Activated T-helper 9 cell treated with anti-CD3 and anti-CD28 coated beads, Interleukin-2, amount 50 U/mL, for 16 hours (primary cell): Measurements from ENCODE around the gene PTMA.
"Not testable (repeated sequence)": the region's sequence is repeated elsewhere in the genome, so short reads cannot be mapped to it uniquely, and the experiment has no call there.

ENCODE experiments used
- DNase-seq: peaks from one replicate; pipeline ENCODE4 v3.0.0-alpha.2; 2020; ENCODE audit warnings: low read depth

PTMA gene

DNA sequence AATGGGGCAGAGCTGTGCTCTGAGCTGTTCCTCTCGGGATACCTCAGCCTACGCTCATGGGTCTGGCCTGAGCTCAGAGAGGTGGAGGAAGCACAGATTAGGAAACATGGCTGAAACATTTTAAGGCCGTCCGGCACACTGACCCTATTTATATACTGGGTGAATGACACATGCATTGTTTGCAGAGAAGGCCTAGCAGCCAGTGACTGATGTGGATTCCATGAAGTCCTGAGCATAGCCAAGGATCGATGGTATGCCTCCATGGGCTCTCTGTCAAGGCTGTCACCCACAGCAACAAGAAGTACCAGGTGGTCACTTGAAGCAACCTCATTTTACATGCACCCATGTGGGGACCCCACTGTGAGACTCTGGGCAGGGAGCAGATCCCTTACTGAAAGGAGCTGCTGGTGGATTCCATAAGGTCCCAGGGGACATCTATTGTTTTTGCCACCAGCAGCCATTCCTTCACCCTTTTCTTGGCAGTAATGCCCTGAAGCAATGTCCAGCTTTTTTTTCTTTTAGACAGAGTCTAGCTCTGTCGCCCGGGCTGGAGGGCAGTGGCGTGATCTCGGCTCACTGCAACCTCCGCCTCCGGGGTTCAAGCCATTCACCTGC is 8.4 kb downstream of the PTMA start:
- DNase-seq = no peak

DNA sequence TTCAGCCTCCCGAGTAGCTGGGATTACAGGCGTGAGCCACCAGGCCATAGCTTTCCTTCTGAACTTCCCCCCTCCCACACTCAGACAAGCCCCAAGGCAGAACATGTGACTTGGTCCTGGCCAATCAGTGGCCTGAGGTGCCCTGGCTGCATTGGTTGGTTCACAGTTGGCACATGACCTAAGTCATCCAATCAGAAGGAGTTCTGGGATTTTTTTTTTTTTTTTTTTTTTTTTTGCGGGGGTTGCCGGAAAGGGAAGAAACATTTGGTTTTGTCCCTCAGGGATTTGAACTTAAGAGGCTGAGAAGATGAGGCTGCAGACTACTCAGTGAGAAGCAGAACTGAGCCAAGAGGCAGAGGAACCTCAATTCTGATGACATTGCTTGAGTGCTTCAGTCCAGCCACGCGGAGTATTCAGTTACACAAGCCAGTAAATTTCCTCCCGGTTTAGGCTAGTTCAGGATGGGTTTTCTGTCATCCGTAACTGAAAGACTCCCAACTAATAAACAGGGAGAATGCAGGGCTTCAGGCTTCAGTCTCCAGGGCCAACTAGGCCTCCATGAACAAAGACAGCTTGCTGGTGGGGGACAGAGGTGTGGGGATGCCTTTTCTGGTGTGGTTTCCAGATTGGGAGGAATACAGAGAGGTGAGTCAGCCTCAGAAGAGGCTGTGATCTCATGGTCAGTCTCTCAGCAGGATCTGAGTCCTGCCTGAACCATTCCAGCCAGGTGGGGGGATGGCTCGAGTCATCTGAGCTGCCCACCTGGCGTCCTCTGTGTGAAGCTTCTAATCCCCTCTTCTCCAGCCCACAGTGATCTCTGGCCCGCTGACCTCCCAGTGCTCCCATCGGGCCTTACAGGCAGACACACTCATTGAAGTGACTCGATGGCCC is 9.2 kb downstream of the PTMA start:
- no peak for DNase-seq

DNA sequence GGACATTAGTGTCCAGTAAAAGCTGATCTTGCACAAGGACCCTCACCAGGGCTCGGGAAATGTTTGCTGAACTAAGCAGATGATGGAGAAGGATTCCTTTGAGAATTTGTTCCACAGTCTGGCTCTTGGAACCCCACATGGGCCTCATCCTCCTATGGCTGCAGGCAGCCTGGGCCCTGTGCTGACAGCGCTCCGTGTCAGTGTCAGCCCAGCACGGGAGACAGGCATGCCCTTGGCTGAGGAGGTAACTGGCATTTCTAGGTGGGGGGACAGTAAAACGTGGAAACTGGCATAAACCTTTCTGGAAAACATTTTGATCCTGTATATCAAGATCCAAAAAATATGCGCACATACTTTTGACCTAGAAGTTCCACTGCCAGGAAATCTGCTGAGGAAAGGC is 10.5 kb downstream of the PTMA start:
- DNase-seq = no peak

DNA sequence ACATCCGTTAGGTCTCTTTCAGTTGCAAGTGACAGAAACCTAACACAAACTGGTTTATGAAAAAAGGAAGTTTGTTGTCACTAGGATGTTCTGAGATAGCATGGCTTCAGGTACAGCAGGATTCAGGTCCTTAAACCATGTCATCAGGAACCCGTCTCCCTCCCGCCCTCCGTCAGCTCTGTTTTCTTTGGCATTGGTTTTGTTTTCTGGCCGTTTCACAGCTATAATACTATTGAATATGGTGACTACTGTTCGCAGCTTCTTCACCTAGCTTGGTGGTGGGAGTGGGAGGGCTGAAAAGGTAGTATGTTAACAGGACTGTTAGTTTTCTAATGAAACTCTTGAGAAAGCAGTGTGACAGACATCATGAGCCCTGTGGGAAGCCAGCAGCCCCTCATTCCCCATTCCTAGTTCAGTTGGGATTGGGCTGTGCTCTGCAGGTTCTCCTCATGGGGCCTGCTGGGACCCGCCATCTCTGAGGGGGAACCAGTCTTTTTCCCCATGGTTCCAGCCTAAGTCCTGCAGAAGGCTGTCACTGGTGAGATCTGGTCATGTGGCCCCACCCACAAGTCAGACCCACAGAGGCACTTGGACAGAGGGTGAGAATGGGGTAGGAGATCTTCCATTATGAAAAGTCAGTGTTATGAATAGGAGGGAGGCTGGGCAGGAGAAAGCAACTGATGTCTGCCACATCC is 12.1 kb downstream of the PTMA start:
- no peak for DNase-seq

DNA sequence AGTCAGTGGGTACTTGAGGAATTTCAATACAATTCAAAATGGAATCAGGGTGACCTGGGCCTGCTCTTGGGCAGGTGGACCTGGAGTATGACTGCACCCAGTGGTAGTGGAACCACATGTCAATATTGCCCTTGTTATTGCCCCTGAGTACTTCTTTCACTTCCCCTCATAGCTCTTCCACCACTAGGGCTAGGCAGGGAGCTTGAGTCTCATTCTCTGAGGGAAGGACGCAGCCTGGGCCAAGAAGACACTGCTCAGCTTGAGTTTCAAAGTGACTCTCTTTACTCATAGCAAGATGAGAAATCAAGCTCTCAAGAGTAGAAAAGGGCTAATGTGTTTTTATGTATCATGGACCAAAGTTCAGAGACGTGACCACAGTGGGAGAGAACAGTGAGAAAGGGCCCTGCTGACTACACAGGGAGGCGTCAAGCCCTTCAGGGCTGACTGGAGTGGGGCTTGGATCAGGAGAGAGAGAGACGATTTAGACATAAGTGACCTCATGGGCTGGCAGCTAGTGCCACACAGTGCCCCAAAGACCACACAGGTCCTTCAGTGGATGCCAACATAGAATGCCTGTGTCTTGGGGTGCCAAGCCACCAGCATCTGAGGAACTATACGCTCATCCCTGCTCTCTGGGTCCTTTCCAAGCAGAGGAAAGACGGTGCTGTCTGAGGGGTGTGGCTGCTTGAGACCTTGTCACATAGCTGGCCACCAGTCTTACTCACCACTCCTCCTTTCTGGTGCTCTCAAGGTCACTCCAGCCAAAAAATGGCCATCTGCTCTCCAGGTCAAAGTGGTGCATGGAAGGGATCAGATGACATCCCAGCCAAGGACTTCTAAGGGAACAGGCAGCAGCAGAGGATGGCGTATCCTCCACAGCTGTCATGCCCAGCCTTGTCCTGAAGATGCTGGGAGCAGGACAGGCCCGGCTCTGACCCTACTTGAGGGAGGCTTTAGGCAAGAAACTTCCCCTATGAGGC is 13.0 kb downstream of the PTMA start:
- no peak for DNase-seq

DNA sequence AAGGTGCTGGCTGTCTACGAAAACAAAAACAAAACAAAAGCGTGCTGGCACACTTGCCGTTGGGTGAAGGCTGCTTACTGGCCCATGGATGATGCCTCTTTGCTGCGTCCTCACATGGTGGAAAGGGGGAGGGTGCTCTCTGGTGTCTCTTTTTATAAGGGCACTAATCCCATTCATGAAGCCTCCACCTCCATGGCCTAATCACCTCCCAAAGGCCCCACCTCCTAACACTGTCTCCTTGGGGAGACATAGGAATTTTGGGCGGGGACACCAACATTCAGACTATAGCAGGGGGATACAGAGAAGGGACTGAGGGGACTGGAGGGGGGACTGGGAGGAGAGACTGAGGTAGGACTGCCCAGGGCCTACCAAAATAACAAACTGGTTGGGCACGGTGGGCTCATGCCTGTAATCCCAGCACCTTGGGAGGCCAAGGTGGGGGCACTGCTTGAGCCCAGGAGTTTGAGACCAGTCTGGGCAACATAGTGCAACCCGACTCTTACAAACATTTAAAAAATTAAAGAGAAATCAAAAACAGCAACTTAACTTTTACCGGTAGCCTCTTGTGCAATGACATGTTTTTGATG is 14.5 kb downstream of the PTMA start:
- DNase-seq = no peak

DNA sequence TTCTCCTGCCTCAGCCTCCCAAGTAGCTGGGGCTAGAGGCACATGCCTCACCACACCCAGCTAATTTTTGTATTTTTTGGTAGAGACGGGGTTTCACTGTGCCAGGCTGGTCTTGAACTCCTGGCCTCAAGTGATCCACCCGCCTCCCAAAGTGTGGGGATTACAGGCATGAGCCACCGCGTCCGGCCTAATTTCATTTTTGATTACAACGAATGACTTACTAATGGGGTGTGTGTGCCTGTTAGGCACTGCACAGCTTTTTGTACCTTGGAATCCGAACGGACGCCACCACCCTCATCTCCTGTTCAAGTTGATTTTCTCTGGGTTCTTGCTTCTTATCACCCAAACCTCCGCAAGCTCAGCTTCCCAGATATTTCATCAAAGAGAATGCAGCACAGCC is 17.2 kb downstream of the PTMA start:
- no peak for DNase-seq

DNA sequence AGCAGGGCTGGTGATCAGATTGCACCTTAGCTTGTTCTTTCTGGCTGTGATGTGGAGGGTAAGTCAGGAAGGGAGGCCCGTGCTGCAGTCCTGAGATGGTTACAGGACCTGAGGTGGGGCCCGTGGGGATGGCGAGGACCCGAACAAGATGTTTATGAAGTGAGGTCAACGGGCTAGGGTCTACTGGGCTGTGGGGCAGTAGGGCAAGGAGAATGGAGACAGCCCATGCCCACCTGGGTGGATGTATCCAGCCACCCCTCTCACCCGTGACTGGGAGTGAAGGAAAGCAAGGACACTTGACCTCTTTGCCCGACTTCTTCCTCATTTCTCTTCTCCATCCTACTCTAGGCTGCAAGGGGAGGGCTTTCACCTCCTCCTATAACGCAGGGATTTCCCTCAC is 18.0 kb downstream of the PTMA start:
- no peak for DNase-seq

DNA sequence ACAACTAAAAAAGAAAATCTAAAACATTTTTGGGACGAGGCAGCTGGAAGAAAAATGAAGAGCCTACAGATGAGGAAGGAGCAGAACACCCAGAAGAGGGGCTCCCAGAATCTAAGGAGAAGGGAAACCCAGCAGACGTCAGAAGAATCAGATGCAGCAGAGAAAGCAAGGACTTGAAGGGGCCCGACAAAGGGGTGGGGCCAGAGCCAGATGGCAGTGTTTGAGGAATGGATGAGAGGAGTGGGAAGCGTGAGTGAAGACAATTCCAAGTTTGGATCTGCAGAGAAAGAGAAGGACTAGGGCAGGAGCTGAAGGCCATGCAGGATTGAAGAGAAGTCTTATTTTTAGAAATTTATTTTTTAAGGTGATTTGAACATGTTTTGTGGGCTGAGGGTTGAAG is 19.3 kb downstream of the PTMA start:
- no peak for DNase-seq

DNA sequence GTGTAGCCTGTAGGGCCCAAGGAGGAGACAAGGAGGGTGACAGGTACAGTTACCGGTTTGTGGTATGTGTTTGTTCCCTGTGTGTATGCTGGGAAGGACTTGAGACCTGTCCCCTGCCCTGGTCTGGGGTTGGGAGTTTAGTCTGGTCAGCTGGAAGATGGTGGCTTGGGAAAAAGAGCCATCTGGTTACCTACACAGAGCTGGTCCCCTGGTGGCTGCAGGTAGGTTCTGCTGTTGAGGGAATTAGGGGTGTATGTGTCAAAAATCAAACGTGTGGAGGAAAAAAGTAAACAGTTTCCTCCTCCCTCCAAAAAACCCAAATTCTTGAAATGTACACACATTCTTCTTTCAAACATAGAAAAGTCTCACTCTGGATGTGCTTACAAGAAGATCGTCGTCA is 24.3 kb downstream of the PTMA start:
- DNase-seq = no peak

DNA sequence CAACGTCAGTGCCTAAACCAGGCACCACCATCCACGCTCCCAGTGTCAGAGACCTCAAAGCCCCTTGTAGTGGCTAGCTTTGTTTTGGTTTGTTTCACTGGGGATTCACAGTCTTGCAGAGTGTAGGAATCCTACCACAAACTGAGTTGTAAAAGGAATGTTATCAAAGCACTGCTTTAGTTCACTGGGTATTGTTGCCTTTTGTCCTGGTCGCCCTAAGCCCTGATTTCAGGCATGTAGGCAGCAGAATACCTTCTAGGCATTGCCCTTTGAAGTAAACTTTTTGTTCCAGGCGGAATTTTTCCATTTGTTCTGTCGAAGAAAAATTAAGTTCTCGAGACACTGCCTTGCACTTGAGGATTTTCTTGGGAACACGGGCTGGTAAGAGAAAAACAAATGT is 29.4 kb downstream of the PTMA start:
- DNase-seq = no peak

DNA sequence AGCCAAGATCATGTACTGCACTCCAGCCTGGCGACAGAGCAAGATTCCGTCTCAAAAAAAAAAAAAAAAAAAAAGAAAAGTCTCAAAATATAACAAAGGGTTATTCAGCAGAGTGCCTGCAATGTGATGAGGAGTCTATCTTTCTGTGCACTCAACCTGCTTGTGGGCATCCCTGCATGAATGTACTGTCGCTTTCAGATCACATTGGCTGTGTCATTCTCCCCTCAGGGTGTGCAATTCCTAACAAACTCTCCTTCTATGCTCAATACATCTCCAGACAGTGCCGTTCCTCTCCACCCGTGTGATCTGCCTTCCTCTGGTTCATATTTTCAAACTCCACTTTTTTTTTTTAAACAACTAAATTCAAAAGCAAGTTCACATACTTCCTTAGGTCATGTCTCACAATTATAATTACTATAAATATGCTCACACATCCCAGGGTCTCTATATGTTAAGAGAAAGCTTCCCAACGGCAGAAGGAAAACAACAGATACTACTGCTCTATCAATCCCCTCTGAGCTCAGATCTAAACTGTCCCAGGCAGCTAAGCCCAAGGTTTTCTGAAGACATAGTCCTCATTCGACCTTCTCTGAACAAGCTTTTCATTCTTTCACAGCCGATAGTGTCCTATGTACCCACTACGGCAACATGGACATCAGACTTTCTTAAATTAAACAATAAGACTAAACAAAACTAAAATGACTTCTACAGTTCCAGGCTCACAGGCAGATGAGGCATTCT is 35.2 kb downstream of the PTMA start:
- no peak for DNase-seq

DNA sequence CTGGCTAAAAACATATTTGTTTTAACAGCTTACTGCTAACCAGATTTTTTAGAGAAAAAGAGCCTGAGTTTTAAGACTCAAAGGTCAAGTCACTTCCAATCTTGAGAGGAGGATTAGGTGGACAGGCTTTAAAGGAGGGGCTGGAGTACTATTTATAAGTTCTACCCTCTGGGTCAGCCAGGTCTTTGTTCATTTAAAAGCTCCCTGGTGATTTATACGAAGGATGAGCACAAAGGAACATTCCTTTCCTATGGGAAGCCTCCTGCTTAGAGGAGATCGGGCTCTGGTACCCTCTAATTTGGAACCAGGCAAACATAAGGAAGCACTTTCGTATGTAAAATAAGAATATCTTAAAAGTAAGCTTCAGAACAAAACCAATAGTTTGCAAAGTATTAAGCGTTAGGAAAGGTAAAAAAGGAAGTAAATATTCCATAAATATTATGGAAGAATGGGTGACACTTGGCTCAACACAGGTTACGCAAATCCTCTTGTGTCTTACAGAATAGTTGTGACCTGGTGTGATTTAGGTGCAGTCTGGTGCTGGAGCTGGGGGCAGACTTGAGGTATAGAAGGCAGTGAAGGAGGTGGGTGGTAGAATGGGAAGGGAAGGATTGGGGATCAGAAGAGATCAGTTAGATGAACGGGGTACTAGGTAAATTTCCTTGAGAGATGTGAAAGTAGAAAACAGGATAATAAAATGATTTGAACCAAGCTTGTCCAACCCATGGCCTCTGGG is 37.1 kb downstream of the PTMA start:
- DNase-seq = no peak

DNA sequence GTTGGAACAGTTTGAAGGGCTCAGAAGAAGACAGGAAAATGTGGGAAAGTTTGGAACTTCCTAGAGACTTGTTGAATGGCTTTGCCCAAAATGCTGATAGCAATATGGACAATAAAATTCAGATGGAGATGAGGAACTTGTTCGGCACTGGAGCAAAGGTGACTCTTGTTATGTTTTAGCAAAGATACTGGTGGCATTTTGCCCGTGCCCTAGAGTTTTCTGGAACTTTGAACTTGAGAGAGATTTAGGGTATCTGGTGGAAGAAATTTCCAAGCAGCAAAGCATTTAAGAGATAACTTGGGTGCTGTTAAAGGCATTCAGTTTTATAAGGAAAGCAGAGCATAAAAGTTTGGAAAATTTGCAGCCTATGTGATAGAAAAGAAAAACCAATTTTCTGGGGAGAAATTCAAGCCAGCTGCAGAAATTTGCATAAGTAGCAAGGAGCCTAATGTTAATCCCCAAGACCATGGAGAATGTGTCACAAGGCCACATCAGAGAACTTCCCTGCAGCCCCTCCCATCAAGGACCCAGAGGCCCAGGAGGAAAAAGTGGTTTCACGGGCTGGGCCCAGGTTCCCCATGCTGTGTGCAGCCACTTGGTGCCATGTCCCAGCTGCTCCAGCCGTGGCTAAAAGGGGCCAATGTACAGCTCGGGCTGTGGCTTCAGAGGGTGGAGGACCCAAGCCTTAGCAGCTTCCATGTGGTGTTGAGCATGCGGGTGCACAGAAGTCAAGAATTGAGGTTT is 40.0 kb downstream of the PTMA start:
- DNase-seq = not testable (repeated sequence)

DNA sequence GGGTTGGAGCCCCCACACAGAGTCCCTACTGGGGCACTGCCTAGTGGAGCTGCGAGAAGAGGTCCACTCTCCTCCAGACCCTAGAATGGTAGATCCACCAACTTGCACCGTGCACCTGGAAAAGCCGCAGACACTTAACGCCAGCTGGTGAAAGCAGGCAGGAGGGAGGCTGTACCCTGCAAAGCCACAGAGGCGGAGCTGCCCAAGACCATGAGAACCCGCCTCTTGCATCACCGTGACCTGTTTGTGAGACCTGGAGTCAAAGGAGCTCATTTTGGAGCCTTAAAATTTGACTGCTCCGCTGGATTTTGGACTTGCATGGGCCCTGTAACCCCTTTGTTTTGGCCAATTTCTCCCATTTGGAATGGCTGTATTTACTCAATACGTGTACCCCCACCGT is 40.7 kb downstream of the PTMA start:
- DNase-seq = not testable (repeated sequence)

DNA sequence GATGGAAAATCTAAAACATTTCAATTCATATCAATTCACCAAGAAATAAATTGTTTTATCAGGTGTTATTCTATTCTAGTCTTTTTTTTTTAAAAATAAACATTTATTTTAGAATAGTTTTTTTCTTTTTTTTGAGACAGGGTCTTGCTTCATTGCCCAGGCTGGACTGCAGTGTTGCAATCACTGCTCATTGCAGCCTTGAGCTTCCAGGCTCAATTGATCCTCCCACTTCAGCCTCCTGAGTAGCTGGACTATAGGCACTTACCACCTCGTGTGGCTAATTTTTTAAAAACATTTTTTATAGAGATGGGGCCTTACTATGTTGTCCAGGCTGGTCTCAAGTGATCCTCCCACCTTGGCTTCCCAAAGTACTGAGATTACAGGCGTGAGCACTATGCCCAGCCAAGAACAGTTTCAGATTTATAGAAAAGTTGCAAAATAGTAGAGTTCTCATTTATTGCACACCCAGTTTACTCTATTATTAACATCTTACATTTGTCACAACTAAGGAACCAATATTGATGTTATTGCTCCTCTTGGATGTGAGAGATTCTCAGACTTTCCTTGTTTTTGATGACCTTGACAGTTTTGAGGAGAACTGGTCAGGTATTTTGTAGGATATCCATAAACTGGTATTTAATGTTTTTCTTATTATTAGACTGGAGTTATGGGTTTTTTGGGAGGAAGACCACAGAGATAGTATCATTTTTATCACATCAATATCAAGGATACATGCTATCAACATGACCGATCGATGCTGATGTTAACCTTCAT is 42.9 kb downstream of the PTMA start:
- DNase-seq = no peak

DNA sequence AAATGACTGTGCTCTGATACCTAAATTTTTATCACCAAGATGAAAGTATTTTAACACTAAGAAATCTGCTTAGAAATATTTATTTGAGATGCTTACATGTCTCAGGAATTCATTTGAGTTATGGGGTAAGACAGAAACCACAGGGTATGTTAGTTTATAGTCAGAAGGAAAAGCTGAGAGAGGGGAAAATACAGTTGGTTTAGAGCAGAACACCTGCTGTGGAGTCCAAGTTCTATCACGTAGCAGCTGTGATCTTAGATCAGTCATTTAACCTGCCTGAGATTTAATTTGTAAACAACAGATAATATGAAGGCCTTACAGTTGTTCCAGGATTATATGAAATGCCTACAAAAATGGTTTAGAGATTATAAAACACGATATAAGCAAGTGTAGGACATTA is 43.7 kb downstream of the PTMA start:
- DNase-seq = no peak

DNA sequence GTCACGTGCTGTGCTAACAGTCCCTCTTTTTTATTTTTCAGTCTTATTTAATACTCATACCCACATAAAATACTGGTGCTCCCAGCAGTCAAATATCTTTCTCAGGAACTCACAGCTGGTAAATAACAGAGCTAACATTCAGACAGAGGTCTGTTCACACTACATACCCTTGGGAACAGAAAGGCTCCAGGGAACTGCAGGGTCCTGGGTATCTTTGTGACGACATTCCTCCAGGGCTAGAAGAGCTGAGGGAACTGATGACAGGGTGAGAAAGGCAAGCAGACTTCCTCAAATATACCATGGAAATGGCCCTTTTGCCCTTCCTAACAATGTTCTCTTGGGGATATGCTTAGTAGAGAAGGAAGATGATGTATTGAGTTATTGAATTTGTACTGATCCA is 53.4 kb downstream of the PTMA start:
- DNase-seq = no peak
